ENCODE data around the gene LRMDA.

Gene LRMDA

DNA sequence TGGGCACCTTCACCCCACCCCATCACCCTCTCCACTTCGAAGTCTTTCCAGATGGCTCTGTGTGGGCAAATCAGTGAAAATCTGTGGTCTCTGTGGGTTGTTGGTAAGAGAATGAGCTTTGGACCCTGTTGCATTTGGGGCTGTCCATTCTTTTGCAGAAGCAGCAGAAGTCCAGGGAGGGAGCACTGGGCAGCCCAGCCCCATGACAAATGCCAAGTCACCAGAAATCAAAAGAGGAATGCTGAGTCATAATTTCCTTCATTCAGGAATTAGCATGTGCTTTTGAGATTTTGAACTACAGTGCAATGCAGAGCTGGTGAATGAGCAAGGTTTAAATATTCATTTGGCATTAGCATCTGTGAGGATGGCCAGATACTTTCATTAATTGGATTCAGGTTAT lies 556.2 kb downstream of the LRMDA start:
- TF ChIP-seq CTCF (IDR thresholded peaks at IDR 0.05) = no peak

DNA sequence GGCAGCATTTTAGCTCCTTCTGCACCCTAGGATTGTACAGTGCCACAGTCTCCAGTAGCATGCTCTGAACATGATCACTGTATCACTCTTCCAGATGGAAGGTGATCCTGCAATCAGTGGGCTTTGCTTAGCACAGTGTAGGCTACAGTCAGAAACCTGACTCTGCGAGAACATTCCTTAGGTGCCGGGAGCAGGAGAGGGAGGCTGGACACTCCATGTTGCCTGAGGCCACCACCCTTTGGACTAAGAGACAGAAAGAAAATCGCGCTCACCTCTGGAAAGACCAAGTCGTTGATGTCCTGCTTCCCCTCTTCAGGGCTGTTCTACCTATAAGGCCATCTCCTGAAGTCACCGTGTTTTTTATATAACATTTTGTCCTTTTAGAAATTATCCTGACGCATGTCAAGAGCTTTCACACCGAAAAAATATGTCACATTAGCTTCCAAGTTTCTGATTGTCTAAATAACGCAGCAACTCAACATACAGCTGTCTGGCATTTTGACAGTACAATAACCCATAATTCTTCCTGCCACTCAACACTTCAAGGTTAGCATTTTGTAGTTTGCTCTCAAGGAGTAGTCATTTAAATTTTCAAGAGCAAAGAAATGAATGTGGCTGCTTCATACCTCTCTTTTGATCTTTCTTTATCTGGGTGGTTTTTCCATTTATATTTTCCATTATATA lies 563.1 kb downstream of the LRMDA start:
- TF ChIP-seq CTCF (IDR thresholded peaks at IDR 0.05) = no peak

- TF ChIP-seq CTCF (IDR thresholded peaks at IDR 0.05) = no peak
Measured at GRCh38 chr10:75995041-75995430, 563.6 kb downstream of the LRMDA start.

- TF ChIP-seq CTCF (IDR thresholded peaks at IDR 0.05) = no peak
Measured at GRCh38 chr10:75995720-75996119, 564.3 kb downstream of the LRMDA start.

DNA sequence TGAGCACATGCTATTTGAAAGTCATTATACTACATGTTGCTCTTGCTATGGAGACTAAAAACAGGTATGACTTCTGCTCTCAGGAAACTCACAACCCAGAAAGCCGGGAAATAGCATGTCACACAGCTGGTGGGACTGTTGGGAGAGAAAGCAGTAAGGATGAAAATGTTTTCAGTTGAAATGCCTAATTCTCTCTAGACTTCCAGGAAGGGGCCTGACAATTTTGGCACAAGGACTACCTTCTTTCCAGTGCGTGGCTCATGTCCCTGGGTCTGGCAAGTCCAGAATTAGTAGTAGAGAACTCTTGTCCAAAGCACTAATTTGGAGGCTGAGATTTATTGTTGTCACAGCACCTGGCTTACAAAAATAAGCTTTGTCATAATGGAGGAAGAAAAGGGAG lies 567.6 kb downstream of the LRMDA start:
- TF ChIP-seq CTCF (IDR thresholded peaks at IDR 0.05) = no peak

DNA sequence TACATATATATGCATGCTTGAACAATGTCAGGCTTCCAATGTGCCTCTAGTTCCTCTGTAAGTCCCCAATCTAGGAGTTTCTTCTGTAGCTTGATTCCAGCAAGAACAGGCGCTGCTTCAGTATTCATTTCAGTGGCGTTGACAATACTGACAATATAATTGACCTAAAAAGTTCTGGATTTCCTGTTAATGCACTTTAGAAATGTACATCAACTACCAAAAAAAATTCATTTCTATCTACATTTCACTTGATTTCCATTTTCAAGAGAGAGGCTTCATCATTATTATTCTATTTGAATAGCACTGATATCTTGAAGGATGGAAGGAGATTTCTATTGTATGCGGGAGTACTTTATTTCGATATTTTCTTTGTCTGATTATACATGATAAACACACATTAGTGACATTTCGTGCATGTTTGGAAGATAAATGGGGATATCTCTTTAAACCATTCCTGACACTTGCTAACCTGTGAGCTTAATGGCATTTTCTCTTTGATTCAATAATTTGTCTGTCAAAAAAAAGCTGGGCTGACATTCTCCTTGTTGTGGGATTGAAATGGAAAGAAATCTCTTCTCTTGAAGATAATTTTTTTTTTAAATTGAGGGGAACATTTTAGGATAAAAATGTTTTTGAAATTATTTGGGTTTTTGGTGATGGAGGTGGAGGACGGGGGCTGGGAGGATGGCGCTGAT lies 568.2 kb downstream of the LRMDA start:
- TF ChIP-seq CTCF (IDR thresholded peaks at IDR 0.05) = no peak

DNA sequence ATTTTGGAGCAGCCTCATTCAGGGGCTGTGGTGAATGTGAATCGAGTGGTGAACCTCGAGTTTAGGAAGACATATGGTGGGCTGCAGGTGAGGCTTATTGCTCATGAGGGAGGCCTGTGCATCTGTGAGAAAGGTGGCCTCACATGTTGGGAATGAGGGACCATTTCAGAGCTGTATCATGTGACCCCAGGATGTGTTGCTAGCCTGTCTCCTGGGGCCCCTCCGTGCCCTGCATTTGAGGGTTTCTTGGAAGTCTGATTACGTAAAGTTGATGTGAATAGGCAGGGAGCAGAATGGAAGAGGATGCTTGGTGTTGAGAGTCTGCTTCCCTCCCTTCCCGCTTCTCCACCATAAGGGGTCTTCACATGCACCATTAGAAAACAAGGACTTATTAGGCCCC lies 569.1 kb downstream of the LRMDA start:
- no peak for TF ChIP-seq CTCF (IDR thresholded peaks at IDR 0.05)
